Thymus (tissue), 11 donors: ENCODE measurements around the gene ANXA2R. TPM values are rescaled to one million over a fixed set of nuclear protein-coding genes. Genes with fewer than 3 reads are reported as not detected.

Experiments used
- DNase-seq, 9 donors: peaks; one replicate each; pipeline ENCODE4 v3.0.0-alpha.2; 2013; ENCODE audit warnings: low spot score in 9 of 9, low read depth in 6 of 9, missing footprints in 1 of 9
- H3K27ac ChIP-seq, 2 donors: one replicate each; pipeline ENCODE4 v1.5.1; 2013; ENCODE audit warnings: control low read depth in 1 of 2, low read depth in 1 of 2, low read length in 1 of 2, mild to moderate bottlenecking in 1 of 2, moderate library complexity in 1 of 2
- H3K27me3 ChIP-seq, 2 donors: one replicate each; pipeline ENCODE4 v1.5.1; 2013; ENCODE audit warnings: low read length in 1 of 2; ENCODE audit not compliant: control insufficient read depth in 2 of 2, insufficient read depth in 1 of 2
- H3K36me3 ChIP-seq, 2 donors: one replicate each; pipeline ENCODE4 v1.5.1; 2013; ENCODE audit warnings: low read length in 1 of 2, mild to moderate bottlenecking in 1 of 2, moderate library complexity in 1 of 2; ENCODE audit not compliant: control insufficient read depth in 2 of 2, insufficient read depth in 2 of 2
- H3K4me1 ChIP-seq, 2 donors: one replicate each; pipeline ENCODE4 v1.5.1; 2013; ENCODE audit warnings: low read length in 2 of 2; ENCODE audit not compliant: control insufficient read depth in 2 of 2, insufficient read depth in 2 of 2
- H3K4me3 ChIP-seq, 2 donors: one replicate each; pipeline ENCODE4 v1.5.1; 2013; ENCODE audit warnings: low read length in 2 of 2, control low read depth in 1 of 2, mild to moderate bottlenecking in 1 of 2
- H3K9me3 ChIP-seq, 2 donors: one replicate each; pipeline ENCODE4 v1.5.1; 2013; ENCODE audit warnings: low read length in 1 of 2, mild to moderate bottlenecking in 1 of 2; ENCODE audit not compliant: control insufficient read depth in 2 of 2, insufficient read depth in 1 of 2
- WGBS: extraction: QIAGEN DNeasy Blood & Tissue Kit; methylation state at CpG from one replicate; pipeline ENCODE4 v1.1.7; 2013; 5-methylcytosine and 5-hydroxymethylcytosine counted together
- polyA plus RNA-seq: library from polyadenylated mRNA; stranded (reverse); fragments of 200-250 nt; gene quantifications from one replicate; pipeline ENCODE4 v1.2.3, GENCODE V29; 2013
- total RNA-seq: library from RNA; stranded (reverse); fragments of 120-200 nt; gene quantifications from one replicate; pipeline ENCODE4 v1.2.4, GENCODE V29; 2013
- donor health status: healthy.

ANXA2R gene
- total and polyA plus RNA-seq, 2 donors: 18.6 to 68.7 TPM

DNA sequence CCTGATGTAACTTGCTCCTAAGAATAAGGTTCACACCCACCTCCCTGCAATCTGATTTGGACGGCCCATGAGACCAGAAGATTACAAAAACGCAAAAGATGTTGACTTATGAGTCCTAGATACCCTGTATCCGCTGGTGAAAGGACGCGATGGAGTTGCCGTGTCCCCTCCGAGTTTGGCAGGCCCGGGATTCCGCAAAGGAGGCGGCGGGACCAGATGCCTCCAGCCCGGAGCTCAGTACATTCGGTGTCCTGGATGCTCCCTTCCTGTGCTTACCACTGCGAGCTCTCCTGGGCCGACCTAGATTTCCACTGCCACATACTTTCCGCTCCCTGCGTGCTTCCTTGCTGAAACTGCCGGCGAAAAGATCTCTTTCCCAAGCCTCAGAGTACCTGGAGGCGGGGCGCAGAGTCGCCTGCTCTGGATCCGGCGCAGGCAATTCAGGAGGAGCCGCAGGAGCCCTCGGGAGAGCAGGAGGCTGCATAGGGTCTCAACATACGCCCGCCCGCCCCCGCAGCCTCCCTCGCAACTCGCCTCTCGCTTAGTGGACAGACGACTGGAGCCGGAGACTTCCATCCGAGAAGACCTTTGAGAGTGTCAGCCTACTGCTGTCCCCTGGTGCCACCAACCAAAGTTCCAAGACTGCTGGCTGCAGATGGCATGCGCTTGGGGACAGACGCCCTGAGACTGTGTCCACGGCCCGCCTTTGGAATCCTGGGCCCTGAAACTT is 39.8 kb downstream of the ANXA2R start:
- H3K4me3 ChIP-seq: peak overlapping the region in 1 of 2 donors; percentile 14
- H3K9me3 ChIP-seq: no peaks in the 10 kb centered on the region
- peaks cover 4% of the 10 kb centered on the region in 2 donors for H3K4me1 ChIP-seq
- peaks cover 5 to 35% of the 10 kb centered on the region in 2 donors for H3K27me3 ChIP-seq
- DNase-seq: no peak
- no peak overlapping the region for H3K27ac ChIP-seq
- no peaks in the 10 kb centered on the region for H3K36me3 ChIP-seq
- 27% methylated on average over 40 of the region's 40 CpGs for WGBS

DNA sequence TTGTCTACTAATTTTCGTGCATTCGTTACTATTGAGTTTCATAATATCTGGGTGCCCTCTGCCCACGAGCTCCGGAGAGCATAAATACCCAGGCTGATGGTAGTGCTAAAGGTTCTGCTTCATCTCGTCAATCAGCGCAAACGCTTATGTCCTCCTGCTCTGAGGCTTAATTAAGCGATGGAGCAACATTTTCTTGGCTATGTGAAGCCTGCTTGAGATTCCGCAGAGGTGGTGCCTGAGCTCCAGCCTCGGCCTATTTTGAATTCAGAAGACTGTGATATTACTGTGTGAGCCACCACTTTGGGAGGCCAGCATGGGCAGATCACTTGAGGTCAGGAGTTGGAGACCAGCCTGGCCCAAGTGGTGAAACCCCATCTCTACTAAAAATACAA is 44.8 kb downstream of the ANXA2R start:
- peak overlapping the region; percentile 92 to 99 for H3K27ac ChIP-seq
- no peaks in the 10 kb centered on the region for H3K36me3 ChIP-seq
- peak overlapping the region; percentile 53 to 67 for H3K4me3 ChIP-seq
- peaks cover 4 to 43% of the 10 kb centered on the region in 2 donors for H3K27me3 ChIP-seq
- no peak for DNase-seq
- peaks cover 0 to 4% of the 10 kb centered on the region in 2 donors for H3K9me3 ChIP-seq
- WGBS: 21% methylated on average over 10 of the region's 10 CpGs
- peaks cover 9 to 26% of the 10 kb centered on the region in 2 donors for H3K4me1 ChIP-seq

DNA sequence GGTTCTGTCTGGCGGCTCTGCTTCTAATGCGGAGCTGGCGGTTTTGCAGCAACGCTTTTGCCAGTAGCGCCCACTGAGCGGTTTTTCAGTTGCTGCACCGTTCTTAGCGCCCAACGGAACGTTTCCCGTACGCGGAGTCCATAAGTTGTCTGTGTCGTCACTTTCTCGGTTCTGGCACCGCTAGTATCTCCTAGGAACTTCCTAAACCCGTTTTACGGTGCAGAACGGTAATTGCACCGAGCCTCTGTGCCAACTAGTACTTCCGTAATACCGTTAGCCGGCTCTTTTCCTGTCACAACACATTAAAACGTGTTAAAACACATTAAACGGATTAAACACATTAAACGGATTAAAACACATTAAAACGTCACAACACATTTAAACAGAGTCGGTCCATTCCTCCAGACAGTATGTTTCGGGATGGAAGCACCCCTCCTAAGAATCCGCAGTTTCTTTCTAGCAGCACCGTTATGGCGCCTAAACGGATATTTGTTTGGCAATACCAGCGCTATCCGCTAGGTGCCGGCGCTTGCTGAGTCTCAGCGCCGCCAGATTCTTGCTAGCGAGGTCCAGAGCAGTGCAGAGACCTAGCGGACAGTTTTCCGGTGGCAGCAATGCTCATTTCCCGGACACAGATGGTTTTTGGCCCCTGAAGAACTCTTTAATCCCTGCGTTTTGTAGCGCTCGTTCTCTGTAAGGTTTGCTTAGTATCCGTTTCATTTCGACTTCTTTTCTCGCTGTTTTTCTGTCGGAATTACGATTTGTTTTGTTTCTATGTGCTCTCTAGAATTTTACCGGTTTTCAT is 45.4 kb downstream of the ANXA2R start:
- H3K27me3 ChIP-seq: peaks cover 0 to 37% of the 10 kb centered on the region in 2 donors
- H3K9me3 ChIP-seq: peaks cover 0 to 10% of the 10 kb centered on the region in 2 donors
- peaks cover 15 to 32% of the 10 kb centered on the region in 2 donors for H3K4me1 ChIP-seq
- H3K4me3 ChIP-seq: peak overlapping the region; percentile 53 to 67
- peak; percentile 80 to 97 (median 90) for DNase-seq
- WGBS: under 1% methylated on average over 52 of the region's 52 CpGs
- no peaks in the 10 kb centered on the region for H3K36me3 ChIP-seq
- H3K27ac ChIP-seq: peak overlapping the region; percentile 92 to 99

DNA sequence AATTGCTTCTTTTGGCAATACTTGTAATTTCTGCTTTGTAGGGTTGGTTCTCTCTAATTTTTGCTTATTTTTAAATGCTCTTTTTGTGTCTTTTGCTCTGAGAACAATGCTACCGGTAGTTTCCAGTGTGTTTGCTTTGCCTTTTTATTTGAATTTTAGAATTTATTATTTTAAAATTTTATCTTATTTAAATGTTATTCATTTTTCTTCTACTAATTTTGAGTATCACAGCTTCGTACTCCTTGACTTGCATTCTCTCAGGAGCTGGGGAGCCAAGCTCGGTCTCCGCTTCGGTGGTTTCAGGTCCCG is 45.9 kb downstream of the ANXA2R start:
- Histone ChIP-seq H3K27ac (peak overlapping the region; percentile 99), H3K4me3 (peak overlapping the region; percentile 53 to 67), H3K4me1 (peaks cover 16 to 33% of the 10 kb centered on the region in 2 donors), H3K36me3 (no peaks in the 10 kb centered on the region), H3K9me3 (peaks cover 0 to 11% of the 10 kb centered on the region in 2 donors), H3K27me3 (peaks cover 0 to 31% of the 10 kb centered on the region in 2 donors)
- no peak for DNase-seq
- WGBS: 3% methylated on average over 6 of the region's 6 CpGs

DNA sequence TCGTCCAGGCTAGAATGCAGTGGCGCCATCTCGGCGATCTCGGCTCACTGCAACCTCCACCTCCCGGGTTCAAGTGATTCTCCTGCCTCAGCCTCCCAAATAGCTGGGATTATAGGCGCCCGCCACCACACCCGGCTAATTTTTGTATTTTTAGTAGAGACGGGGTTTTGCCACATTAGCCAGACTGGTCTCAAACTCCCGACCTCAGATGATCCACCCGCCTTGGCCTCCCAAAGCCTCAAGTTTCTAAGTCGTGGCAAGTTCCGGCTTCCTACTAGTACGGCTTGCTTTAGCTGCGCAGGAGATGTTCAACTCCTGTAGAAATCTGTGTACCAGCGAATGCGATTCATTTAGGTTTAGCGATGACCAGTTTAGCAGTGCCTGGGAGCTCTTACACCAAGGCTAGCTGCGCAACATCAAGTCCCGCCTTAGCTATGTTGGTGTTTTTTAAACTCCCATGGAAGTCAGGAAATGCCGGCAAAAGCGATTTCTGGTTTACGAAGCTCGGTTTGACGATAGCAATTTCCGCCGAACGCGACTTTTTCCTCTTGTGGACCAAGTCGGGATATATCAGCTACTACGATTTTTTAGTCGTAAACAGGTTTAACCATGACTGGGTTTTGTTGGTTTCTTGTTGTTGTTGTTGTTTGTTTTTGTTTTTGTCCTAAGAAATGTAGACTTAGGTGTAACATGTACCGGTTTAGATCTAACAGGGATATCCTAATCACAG is 46.4 kb downstream of the ANXA2R start:
- H3K27me3 ChIP-seq: peaks cover 0 to 26% of the 10 kb centered on the region in 2 donors
- H3K4me1 ChIP-seq: peaks cover 16 to 33% of the 10 kb centered on the region in 2 donors
- DNase-seq: peak in 8 of 9 donors; percentile 58 to 91 (median 71)

DNA sequence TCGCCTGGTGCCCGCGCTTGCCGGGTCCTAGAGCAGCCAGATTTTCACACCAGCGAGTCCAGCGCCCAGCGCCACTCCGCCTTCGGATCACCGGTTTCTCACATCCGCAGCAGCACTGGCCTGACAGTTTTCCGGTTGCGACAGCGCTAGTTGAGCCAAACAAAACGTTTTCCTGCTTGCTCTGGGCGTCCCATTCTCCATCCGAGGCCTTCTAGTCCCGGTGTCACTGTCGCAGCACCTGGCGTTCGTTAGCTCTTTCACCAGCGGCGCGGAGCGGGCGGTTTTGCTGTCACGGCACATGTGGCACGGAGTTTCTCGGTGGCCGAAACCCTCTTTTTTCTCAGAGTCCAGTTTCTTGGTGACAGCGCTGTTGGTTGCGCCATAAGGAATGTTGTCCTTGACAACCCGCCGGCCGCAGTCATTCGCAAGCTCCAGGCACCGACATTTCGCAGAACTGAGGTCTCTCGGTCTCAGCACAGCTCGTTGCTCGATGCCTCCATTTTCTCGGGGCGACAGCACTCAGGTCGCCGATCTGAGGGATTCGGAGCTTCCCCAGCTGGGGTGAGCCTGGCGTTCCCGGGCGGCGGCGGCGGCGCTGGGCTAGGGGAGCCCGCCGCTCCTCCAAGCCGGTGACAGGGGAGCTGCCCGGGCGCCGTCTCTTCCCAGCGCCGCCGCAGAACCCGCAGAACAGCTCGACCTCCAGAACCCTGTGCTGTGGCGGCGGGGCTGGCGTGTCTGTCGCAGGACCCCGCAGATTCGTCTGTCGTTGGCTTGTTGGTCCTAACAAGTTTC is 47.8 kb downstream of the ANXA2R start:
- peak in 8 of 9 donors; percentile 71 to 92 (median 78) for DNase-seq
- WGBS: under 1% methylated on average over 71 of the region's 71 CpGs
- peaks cover 0 to 11% of the 10 kb centered on the region in 2 donors for H3K9me3 ChIP-seq
- peaks cover 16 to 33% of the 10 kb centered on the region in 2 donors for H3K4me1 ChIP-seq
- no peaks in the 10 kb centered on the region for H3K36me3 ChIP-seq
- H3K27me3 ChIP-seq: peaks cover 0 to 22% of the 10 kb centered on the region in 2 donors
- H3K4me3 ChIP-seq: peak overlapping the region; percentile 53 to 67
- peak overlapping the region; percentile 99 for H3K27ac ChIP-seq

More for the DNA sequence above, 46.4 kb downstream of the ANXA2R start:
- WGBS: 2% methylated on average over 34 of the region's 34 CpGs
- H3K4me3 ChIP-seq: peak overlapping the region; percentile 53 to 67
- H3K9me3 ChIP-seq: peaks cover 0 to 11% of the 10 kb centered on the region in 2 donors
- peak overlapping the region; percentile 99 for H3K27ac ChIP-seq
- no peaks in the 10 kb centered on the region for H3K36me3 ChIP-seq

DNA sequence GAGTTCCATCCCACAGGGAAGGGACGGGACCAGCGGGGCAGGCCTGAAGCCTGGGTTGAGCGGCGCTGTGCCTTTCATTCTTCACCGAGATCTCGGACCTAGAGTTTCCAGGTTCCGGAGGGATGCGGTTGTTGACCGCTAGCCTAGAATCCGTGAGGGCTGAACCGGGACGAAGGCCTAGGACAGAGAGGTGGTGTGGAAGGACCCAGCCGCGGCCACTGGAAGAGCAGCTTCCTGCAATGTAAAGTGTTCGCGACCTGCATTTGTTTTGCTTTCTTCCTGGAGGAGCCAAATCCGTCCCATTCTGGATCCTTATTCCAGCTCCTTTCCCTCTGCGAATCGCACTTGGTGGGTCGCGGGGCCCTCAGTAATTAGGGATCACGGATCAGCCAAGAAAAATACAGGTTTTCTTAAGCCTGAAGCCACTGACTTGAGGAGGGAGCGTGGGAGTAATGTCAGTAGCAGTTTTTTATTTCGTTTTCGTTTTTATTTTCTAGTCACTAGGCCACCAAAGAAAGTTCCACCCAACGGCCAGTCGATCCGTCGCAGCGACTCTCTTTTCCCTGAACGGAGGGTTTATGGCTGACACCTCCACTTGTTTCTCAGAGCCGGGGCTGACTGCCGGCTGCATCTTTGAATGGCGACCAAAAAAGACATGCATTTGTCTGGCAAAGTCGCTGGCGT is 48.6 kb downstream of the ANXA2R start:
- H3K27me3 ChIP-seq: peaks cover 0 to 22% of the 10 kb centered on the region in 2 donors

DNA sequence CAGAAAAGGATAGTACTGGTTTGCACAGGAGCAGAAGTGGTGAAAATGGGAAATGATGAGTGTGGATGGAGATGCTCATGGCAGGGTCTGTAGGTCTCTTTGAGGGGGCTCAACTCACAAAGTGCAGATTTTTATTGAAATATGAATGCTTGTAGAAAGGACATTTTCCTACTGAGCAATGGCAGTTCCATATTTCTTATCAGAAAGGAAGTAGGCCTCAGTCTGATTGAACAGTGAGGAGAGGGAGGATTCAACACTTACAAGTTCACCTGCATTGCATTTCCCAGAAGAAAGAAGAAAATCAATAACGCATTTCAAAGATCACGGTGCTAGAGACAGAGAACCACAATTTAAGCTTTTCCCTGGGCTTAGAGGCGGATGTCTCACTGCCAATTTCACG is 49.2 kb downstream of the ANXA2R start:
- Histone ChIP-seq H3K27ac (peak overlapping the region; percentile 99), H3K27me3 (peaks cover 0 to 22% of the 10 kb centered on the region in 2 donors), H3K4me3 (peak overlapping the region; percentile 53 to 67), H3K36me3 (no peaks in the 10 kb centered on the region), H3K4me1 (peaks cover 16 to 33% of the 10 kb centered on the region in 2 donors), H3K9me3 (peaks cover 0 to 11% of the 10 kb centered on the region in 2 donors)
- peak in 1 of 9 donors; percentile 35 for DNase-seq
- 70% methylated on average over 4 of the region's 4 CpGs for WGBS

More for the DNA sequence above, 48.6 kb downstream of the ANXA2R start:
- WGBS: 18% methylated on average over 36 of the region's 36 CpGs
- peak in 1 of 9 donors; percentile 10 for DNase-seq
- peak overlapping the region; percentile 53 to 67 for H3K4me3 ChIP-seq
- H3K27ac ChIP-seq: peak overlapping the region; percentile 99
- H3K4me1 ChIP-seq: peaks cover 16 to 33% of the 10 kb centered on the region in 2 donors
- no peaks in the 10 kb centered on the region for H3K36me3 ChIP-seq
- peaks cover 0 to 11% of the 10 kb centered on the region in 2 donors for H3K9me3 ChIP-seq
